HCT116 (cell line): Measurements from ENCODE around the gene KCNC4. TPM values are rescaled to one million over a fixed set of nuclear protein-coding genes. Genes with fewer than 3 reads are reported as not detected.

Experiments
- ATAC-seq: fragments of 200-7000 bp; cut with Tn5 transposase; 2 replicates; pipeline ENCODE4 v1.9.1; 2020; ENCODE audit warnings: mild to moderate bottlenecking, moderate library complexity
- BruUV-seq: library from RNA; stranded (reverse); fragments of 400-500 nt; replicated peaks from 2 replicates; lab custom pipeline; 2021; lab: Mats Ljungman, UMichigan
- CTCF ChIA-PET: fragments of 300-600 bp; sonication (Branson Sonifier 250); formaldehyde crosslinking; loops from one replicate; lab custom pipeline; 2021; ENCODE audit warnings: antibody characterized with exemption; lab: Charles Lee
- POLR2A ChIA-PET: fragments of 300-600, 350-600 bp; sonication (Branson Sonifier 250); formaldehyde crosslinking; loops from one replicate; lab custom pipeline; 2021; ENCODE audit warnings: antibody characterized with exemption; lab: Charles Lee
- RAD21 ChIA-PET, 2 experiments: fragments of 300-600 bp; sonication (Branson Sonifier 250); formaldehyde crosslinking; loops; one replicate each; lab custom pipeline; 2023; ENCODE audit warnings: low total read pairs in 2 of 2; ENCODE audit not compliant: uncharacterized antibody in 2 of 2, unreplicated experiment in 2 of 2, low non-redundant PET in 1 of 2; lab: Charles Lee
- DNase-seq: peaks from one replicate; pipeline ENCODE4 v3.0.0-alpha.2; 2010; ENCODE audit warnings: low read depth, low spot score
- H2AFZ ChIP-seq: fragments of 200-600 bp; shearing (Covaris generic), sonication (generic); 2 replicates; pipeline ENCODE4 v1.6.1; 2017; ENCODE audit warnings: low read depth, mixed run types, mixed read lengths, antibody characterized with exemption, low read length; ENCODE audit not compliant: poor library complexity, severe bottlenecking
- H3K27ac ChIP-seq: 2 replicates; pipeline ENCODE4 v1.5.1; 2012; ENCODE audit warnings: low read depth, low read length
- H3K27me3 ChIP-seq: fragments of 200-600 bp; sonication (generic); 2 replicates; pipeline ENCODE4 v1.6.1; 2016; ENCODE audit warnings: mixed run types, low read length, mixed read lengths; ENCODE audit not compliant: insufficient read depth
- H3K36me3 ChIP-seq, 2 experiments: fragments of 200-500 bp in 1 of 2; fragments of 200-600 bp in 1 of 2; sonication (Bioruptor generic) in 1 of 2; sonication (generic) in 1 of 2; 2 replicates each; pipeline versions ENCODE4 v1.5.1 to v1.6.1; 2014 to 2016; ENCODE audit warnings: low read length in 2 of 2, inconsistent platforms in 1 of 2, mixed read lengths in 1 of 2, mixed run types in 1 of 2; ENCODE audit not compliant: insufficient read depth in 2 of 2, control insufficient read depth in 1 of 2
- H3K4me1 ChIP-seq, 2 experiments: fragments of 200-600 bp in 1 of 2; sonication (generic) in 1 of 2; 2 replicates each; pipeline versions ENCODE4 v1.5.1 to v1.6.1; 2012 to 2017; ENCODE audit warnings: low read length in 2 of 2, inconsistent platforms in 1 of 2, mild to moderate bottlenecking in 1 of 2, mixed read lengths in 1 of 2, mixed run types in 1 of 2, moderate library complexity in 1 of 2; ENCODE audit not compliant: insufficient read depth in 2 of 2, control insufficient read depth in 1 of 2
- H3K4me2 ChIP-seq: fragments of 200-600 bp; sonication (generic); 2 replicates; pipeline ENCODE4 v1.6.1; 2017; ENCODE audit warnings: mixed run types, low read length, mixed read lengths
- H3K4me3 ChIP-seq, 2 experiments: fragments of 200-600 bp in 1 of 2; sonication (generic) in 1 of 2; replicated peaks in 1 of 2; 2 replicates each; pipeline ENCODE4 v1.5.1; 2011 to 2016; ENCODE audit warnings: low read length in 2 of 2, control low read depth in 1 of 2, low read depth in 1 of 2, mild to moderate bottlenecking in 1 of 2, mixed read lengths in 1 of 2, mixed run types in 1 of 2
- H3K79me2 ChIP-seq: fragments of 200-600 bp; sonication (generic); 2 replicates; pipeline ENCODE4 v1.6.1; 2017; ENCODE audit warnings: mild to moderate bottlenecking, mixed run types, low read length, moderate library complexity, mixed read lengths; ENCODE audit not compliant: insufficient read depth
- H3K9ac ChIP-seq: fragments of 200-600 bp; sonication (generic); 2 replicates; pipeline ENCODE4 v1.6.1; 2016; ENCODE audit warnings: low read length, mixed read lengths
- H3K9me2 ChIP-seq: fragments of 200-600 bp; sonication (generic), shearing (Covaris generic); 2 replicates; pipeline ENCODE4 v1.6.1; 2017; ENCODE audit warnings: mixed run types, mild to moderate bottlenecking, moderate library complexity; ENCODE audit not compliant: insufficient read depth
- H3K9me3 ChIP-seq, 2 experiments: fragments of 200-500 bp in 1 of 2; fragments of 200-600 bp in 1 of 2; sonication (Bioruptor generic) in 1 of 2; sonication (generic) in 1 of 2; 2 replicates each; pipeline ENCODE4 v1.6.1; 2014 to 2017; ENCODE audit warnings: low read length in 2 of 2, mixed read lengths in 2 of 2, inconsistent platforms in 1 of 2, low read depth in 1 of 2, mild to moderate bottlenecking in 1 of 2, mixed run types in 1 of 2, moderate library complexity in 1 of 2; ENCODE audit not compliant: control insufficient read depth in 1 of 2, insufficient read depth in 1 of 2
- H4K20me1 ChIP-seq: fragments of 200-600 bp; sonication (generic), shearing (Covaris generic); 2 replicates; pipeline ENCODE4 v1.6.1; 2017; ENCODE audit warnings: mixed run types, mild to moderate bottlenecking, moderate library complexity; ENCODE audit not compliant: insufficient read depth
- ATF3 ChIP-seq: IDR thresholded peaks from 2 replicates; pipeline ENCODE4 v1.6.1; 2012
- CEBPB ChIP-seq: IDR thresholded peaks from 2 replicates; pipeline ENCODE4 v1.6.1; 2012; ENCODE audit warnings: low read depth
- CTCF ChIP-seq, 3 experiments: fragments of 200-600 bp in 1 of 3; sonication (generic) in 1 of 3; IDR thresholded peaks in 2 of 3; conservative IDR thresholded peaks in 1 of 3; 2 replicates each; pipeline ENCODE4 v1.5.1; 2012 to 2017; ENCODE audit warnings: low read depth in 2 of 3, low read length in 2 of 3, antibody characterized with exemption in 1 of 3, borderline replicate concordance in 1 of 3, control low read depth in 1 of 3, mild to moderate bottlenecking in 1 of 3, mixed read lengths in 1 of 3, mixed run types in 1 of 3, moderate library complexity in 1 of 3; ENCODE audit not compliant: insufficient read depth in 1 of 3
- ELF1 ChIP-seq: IDR thresholded peaks from 2 replicates; pipeline ENCODE4 v1.6.1; 2012; ENCODE audit warnings: low read depth, borderline replicate concordance
- EZH2phosphoT487 ChIP-seq: fragments of 200-600 bp; IDR thresholded peaks from 2 replicates; pipeline ENCODE4 v1.6.1; 2018; ENCODE audit warnings: antibody characterized with exemption, borderline replicate concordance
- FOSL1 ChIP-seq: IDR thresholded peaks from 2 replicates; pipeline ENCODE4 v1.6.1; 2012; ENCODE audit warnings: low read depth
- JUND ChIP-seq: IDR thresholded peaks from 2 replicates; pipeline ENCODE4 v1.6.1; 2012
- POLR2A ChIP-seq: IDR thresholded peaks from 2 replicates; pipeline ENCODE4 v1.7.0; 2011; ENCODE audit warnings: borderline replicate concordance; ENCODE audit not compliant: insufficient read depth, insufficient read length; ENCODE audit errors: extremely low read depth
- POLR2AphosphoS5 ChIP-seq: IDR thresholded peaks from 2 replicates; pipeline ENCODE4 v1.6.1; 2011; ENCODE audit warnings: mild to moderate bottlenecking, low read depth, low read length, moderate library complexity
- REST ChIP-seq: IDR thresholded peaks from 2 replicates; pipeline ENCODE4 v1.6.1; 2012; ENCODE audit warnings: low read depth
- SRF ChIP-seq: IDR thresholded peaks from 2 replicates; pipeline ENCODE4 v1.6.1; 2012; ENCODE audit warnings: low read depth
- YY1 ChIP-seq: IDR thresholded peaks from 2 replicates; pipeline ENCODE4 v1.6.1; 2011; ENCODE audit warnings: low read length, low read depth, moderate library complexity, mild to moderate bottlenecking; ENCODE audit not compliant: insufficient replicate concordance; ENCODE audit errors: extremely low read depth
- ZBTB33 ChIP-seq: IDR thresholded peaks from 2 replicates; pipeline ENCODE4 v1.6.1; 2011; ENCODE audit warnings: mild to moderate bottlenecking, low read length, moderate library complexity; ENCODE audit not compliant: insufficient replicate concordance; ENCODE audit errors: extremely low read depth
- ZFX ChIP-seq: fragments of 450-650 bp; IDR thresholded peaks from 2 replicates; pipeline ENCODE4 v1.6.1; 2017
- ZNF274 ChIP-seq: fragments of 200-500 bp; sonication (Bioruptor generic); IDR thresholded peaks from 2 replicates; pipeline ENCODE4 v1.6.1; 2014; ENCODE audit warnings: mild to moderate bottlenecking, low read depth, low read length, inconsistent platforms
- intact Hi-C: fragments of 100-400 bp; cut with micrococcal nuclease; formaldehyde crosslinking; loops from 2 replicates; pipeline ENCODE4 v1.10.0; 2022
- total RNA-seq: library from RNA; stranded (reverse); gene quantifications from one replicate; pipeline ENCODE4 v1.2.1, GENCODE V29; 2021; ENCODE audit not compliant: unreplicated experiment

KCNC4 gene
- total RNA-seq, 1 experiment from 2014 or later = 13.0 TPM

GRCh38 chr1:110172001-110172400, 38.1 kb upstream of the KCNC4 start:
- H2AFZ ChIP-seq = no peak overlapping the region
- ATAC-seq = no peak
- no TSS peak for BruUV-seq
- no peaks in the 10 kb centered on the region for H3K36me3 ChIP-seq
- intact Hi-C loops = no loop called here
- no peaks in the 10 kb centered on the region for H3K27me3 ChIP-seq
- H3K9me2 ChIP-seq = no peaks in the 10 kb centered on the region
- no peak overlapping the region for H3K4me2 ChIP-seq
- TF ChIP-seq ATF3 = no peak
- TF ChIP-seq EZH2phosphoT487 = no peak
- TF ChIP-seq ZFX = no peak
- TF ChIP-seq REST = no peak
- TF ChIP-seq POLR2AphosphoS5 = no peak
- no peak for TF ChIP-seq JUND
- TF ChIP-seq ZNF274 = no peak
- TF ChIP-seq ELF1 = no peak
- TF ChIP-seq POLR2A = no peak
- no peak for TF ChIP-seq ZBTB33
- no peak for TF ChIP-seq CTCF (IDR thresholded peaks at IDR 0.05 in 2 of 3, conservative IDR thresholded peaks at IDR 0.05 in 1 of 3; ENCODE audit: borderline replicate concordance in 1 of 3, insufficient read depth in 1 of 3, low read depth in 2 of 3, low read length in 2 of 3)
- no peak for TF ChIP-seq YY1
- TF ChIP-seq CEBPB = no peak
- no peak for TF ChIP-seq FOSL1
- no peak for TF ChIP-seq SRF
- CTCF ChIA-PET = no interaction called here
- RAD21 ChIA-PET = no interaction called here
- H3K27ac ChIP-seq = no peak overlapping the region
- H3K9ac ChIP-seq = no peak overlapping the region
- no peaks in the 10 kb centered on the region for H3K79me2 ChIP-seq
- POLR2A ChIA-PET = no interaction called here
- H4K20me1 ChIP-seq = no peaks in the 10 kb centered on the region
- no peaks in the 10 kb centered on the region for H3K9me3 ChIP-seq
- H3K4me3 ChIP-seq = no peak overlapping the region
- H3K4me1 ChIP-seq = no peaks in the 10 kb centered on the region
- no peak for DNase-seq
